HG02885 (cell line): ENCODE results near the gene RPL37A.

Experiments used
- ATAC-seq: cut with Tn5 transposase; IDR thresholded peaks from one replicate; pipeline ENCODE4 v1.9.1; 2021; ENCODE audit warnings: mild to moderate bottlenecking; ENCODE audit not compliant: unreplicated experiment, poor library complexity

Gene RPL37A

GRCh38 chr2:216498379-216499352, at the start of gene RPL37A:
TSS of gene RPL37A (plus strand) at chr2:216498844. CDS start at chr2:216498875, 31 bp downstream.
- ATAC-seq = peak; percentile 89

GRCh38 chr2:216450346-216450745, 48.3 kb upstream of the RPL37A start:
- ATAC-seq = no peak

GRCh38 chr2:216450784-216451183, 47.9 kb upstream of the RPL37A start:
- no peak for ATAC-seq

GRCh38 chr2:216453955-216454614, 44.6 kb upstream of the RPL37A start:
- no peak for ATAC-seq

- ATAC-seq = no peak
These were observed 35.5 kb upstream of the RPL37A start for GRCh38 chr2:216463148-216463547.

GRCh38 chr2:216464104-216464720, 34.4 kb upstream of the RPL37A start:
- ATAC-seq = no peak

GRCh38 chr2:216465579-216466195, 33.0 kb upstream of the RPL37A start:
- no peak for ATAC-seq

GRCh38 chr2:216467845-216468244, 30.8 kb upstream of the RPL37A start:
- no peak for ATAC-seq

GRCh38 chr2:216469661-216470060, 29.0 kb upstream of the RPL37A start:
- no peak for ATAC-seq

GRCh38 chr2:216473187-216473586, 25.5 kb upstream of the RPL37A start:
- ATAC-seq = no peak

- ATAC-seq = peak; percentile 69
These were observed 23.5 kb upstream of the RPL37A start for GRCh38 chr2:216474925-216475670.

- no peak for ATAC-seq
These were observed 22.9 kb upstream of the RPL37A start for GRCh38 chr2:216475767-216476166.

GRCh38 chr2:216477283-216478035, 21.2 kb upstream of the RPL37A start:
- no peak for ATAC-seq

- ATAC-seq = no peak
These were observed 20.5 kb upstream of the RPL37A start for GRCh38 chr2:216478151-216478550.

GRCh38 chr2:216478791-216479190, 19.9 kb upstream of the RPL37A start:
- ATAC-seq = no peak

GRCh38 chr2:216480221-216480620, 18.4 kb upstream of the RPL37A start:
- no peak for ATAC-seq

- ATAC-seq = no peak
These were observed 16.0 kb upstream of the RPL37A start for GRCh38 chr2:216482640-216483039.

- ATAC-seq = no peak
These were observed 13.4 kb upstream of the RPL37A start for GRCh38 chr2:216485237-216485636.

GRCh38 chr2:216485745-216486144, 12.9 kb upstream of the RPL37A start:
- no peak for ATAC-seq
